ENCODE measurements around the gene PRDM2. TPM values are rescaled to one million over a fixed set of nuclear protein-coding genes. Genes with fewer than 3 reads are reported as not detected.

The PRDM2 gene
- polyA plus RNA-seq, 1 of the 3 experiments (the other 2 are of a cell fraction), result 7.2 TPM

DNA sequence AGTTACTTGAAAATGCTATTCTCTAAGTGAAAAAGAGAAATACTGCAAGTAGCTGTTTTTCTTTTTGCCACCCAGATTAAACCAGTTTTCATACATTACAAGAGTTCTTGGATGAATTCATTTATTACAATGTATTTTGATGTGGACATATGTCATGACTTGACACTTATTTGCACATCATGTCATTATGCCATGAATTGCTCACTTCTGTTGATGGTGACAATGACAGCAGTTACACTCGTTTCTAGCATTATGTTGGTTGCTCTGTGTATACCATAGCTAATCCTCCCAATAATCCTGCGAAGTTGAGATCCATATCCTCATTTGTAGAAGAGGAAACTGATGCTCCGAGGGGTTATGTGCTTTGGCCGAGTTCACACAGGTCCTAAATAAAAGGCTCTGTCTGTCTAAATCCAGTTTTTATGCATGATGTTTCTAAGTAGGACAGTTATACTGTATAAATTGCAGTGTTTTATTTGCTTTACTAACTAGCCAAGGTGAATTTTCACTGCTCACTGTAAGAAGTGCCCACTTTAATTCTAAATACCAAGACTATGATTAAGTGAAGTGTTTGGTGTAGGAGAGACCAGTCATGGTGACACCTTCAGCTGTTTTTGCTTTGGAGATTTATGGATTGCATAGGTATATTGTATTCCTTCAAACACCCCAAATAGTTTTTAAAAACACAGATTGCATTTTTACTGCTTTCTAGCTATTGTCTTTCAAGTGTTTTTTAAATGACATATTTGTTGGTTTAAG is 56.7 kb downstream of the PRDM2 start:
- Histone ChIP-seq H3K9me3 (no peaks in the 10 kb centered on the region), H4K20me1 (ENCODE audit: insufficient read depth) (peaks cover 96% of the 10 kb centered on the region), H2AFZ (ENCODE audit: low read depth) (no peak overlapping the region), H3K27ac (ENCODE audit: low read depth in 2 of 2, low read length in 1 of 2) (no peak overlapping the region), H3K9me2 (no peaks in the 10 kb centered on the region), H3K27me3 (ENCODE audit: insufficient read depth) (no peaks in the 10 kb centered on the region), H3F3A (replicated peaks; ENCODE audit: insufficient read depth) (no peaks in the 10 kb centered on the region), H3K79me2 (ENCODE audit: insufficient read depth) (peaks cover 100% of the 10 kb centered on the region), H3K9ac (no peak overlapping the region), H3K36me3 (replicated peaks in 1 of 2; ENCODE audit: control insufficient read depth in 1 of 2, insufficient read depth in 2 of 2, low read length in 1 of 2) (peaks cover 0 to 5% of the 10 kb centered on the region in 2 experiments), H3K4me3 (ENCODE audit: low read depth in 2 of 2, low read length in 1 of 2) (no peak overlapping the region), H3K4me1 (ENCODE audit: control insufficient read depth in 1 of 2, insufficient read depth in 2 of 2, low read depth in 1 of 2, low read length in 1 of 2) (peaks cover 12 to 18% of the 10 kb centered on the region in 2 experiments; a peak in 3 of 4 replicates), H3K4me2 (no peak overlapping the region)
- POLR2A ChIA-PET, result no interaction called here
- DNase-seq, result no peak
- CTCF ChIA-PET, result interaction anchor here (0.9 to 3.0 kb wide), 3 partner anchors 8 to 1396 kb away, joined by 3 to 6 read pairs (median 3); no protein-coding TSS in a partner anchor
- WGBS (ENCODE audit: low lambda C conversion rate), result 84% methylated on average over 4 of the region's 4 CpGs
- TF ChIP-seq JUND (IDR thresholded peaks at IDR 0.05) (no peak), EZH2phosphoT487 (IDR thresholded peaks at IDR 0.05; ENCODE audit: borderline replicate concordance, low read depth) (no peak), POLR2AphosphoS5 (IDR thresholded peaks at IDR 0.05; ENCODE audit: low read depth, low read length) (no peak), SIN3A (IDR thresholded peaks at IDR 0.05; ENCODE audit: borderline replicate concordance, low read depth, low read length) (no peak), MXI1 (IDR thresholded peaks at IDR 0.05; ENCODE audit: low read depth, low read length) (no peak)
- TF ChIP-seq, protein P1, sequence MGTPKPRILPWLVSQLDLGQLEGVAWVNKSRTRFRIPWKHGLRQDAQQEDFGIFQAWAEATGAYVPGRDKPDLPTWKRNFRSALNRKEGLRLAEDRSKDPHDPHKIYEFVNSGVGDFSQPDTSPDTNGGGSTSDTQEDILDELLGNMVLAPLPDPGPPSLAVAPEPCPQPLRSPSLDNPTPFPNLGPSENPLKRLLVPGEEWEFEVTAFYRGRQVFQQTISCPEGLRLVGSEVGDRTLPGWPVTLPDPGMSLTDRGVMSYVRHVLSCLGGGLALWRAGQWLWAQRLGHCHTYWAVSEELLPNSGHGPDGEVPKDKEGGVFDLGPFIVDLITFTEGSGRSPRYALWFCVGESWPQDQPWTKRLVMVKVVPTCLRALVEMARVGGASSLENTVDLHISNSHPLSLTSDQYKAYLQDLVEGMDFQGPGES (IDR thresholded peaks at IDR 0.05; ENCODE audit: low read depth, low read length), result no peak
- TF ChIP-seq, protein P2, sequence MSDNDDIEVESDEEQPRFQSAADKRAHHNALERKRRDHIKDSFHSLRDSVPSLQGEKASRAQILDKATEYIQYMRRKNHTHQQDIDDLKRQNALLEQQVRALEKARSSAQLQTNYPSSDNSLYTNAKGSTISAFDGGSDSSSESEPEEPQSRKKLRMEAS (IDR thresholded peaks at IDR 0.05; ENCODE audit: low read depth), result no peak
- TF ChIP-seq, protein P3, sequence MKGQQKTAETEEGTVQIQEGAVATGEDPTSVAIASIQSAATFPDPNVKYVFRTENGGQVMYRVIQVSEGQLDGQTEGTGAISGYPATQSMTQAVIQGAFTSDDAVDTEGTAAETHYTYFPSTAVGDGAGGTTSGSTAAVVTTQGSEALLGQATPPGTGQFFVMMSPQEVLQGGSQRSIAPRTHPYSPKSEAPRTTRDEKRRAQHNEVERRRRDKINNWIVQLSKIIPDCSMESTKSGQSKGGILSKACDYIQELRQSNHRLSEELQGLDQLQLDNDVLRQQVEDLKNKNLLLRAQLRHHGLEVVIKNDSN (IDR thresholded peaks at IDR 0.05; ENCODE audit: borderline replicate concordance, low read depth), result no peak

DNA sequence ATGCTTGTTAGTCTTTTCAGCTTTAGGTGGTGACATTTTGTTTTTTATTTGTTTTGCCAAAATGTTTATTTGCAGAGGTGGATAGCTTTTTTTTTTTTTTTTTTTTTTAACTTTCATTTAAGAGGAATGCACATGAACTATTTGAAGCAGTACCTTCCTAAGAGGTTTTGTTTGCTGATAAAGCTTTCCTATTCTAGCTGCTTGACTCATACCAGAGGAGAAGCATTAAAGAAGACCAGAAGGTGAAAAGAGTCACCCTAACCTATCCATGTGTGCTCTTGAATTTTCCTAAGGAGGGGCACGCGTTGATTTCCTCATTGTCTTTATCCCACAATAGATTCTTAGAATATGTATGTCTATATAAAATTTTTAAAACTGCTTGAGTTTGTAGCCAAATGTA is 57.7 kb downstream of the PRDM2 start:
- peaks cover 96% of the 10 kb centered on the region for H4K20me1 ChIP-seq (ENCODE audit: insufficient read depth)

More for the DNA sequence above, 57.7 kb downstream of the PRDM2 start:
- ChIA-PET CTCF (interaction anchor here (1.0 kb wide), 1 partner anchor 14 kb away, joined by 3 read pairs; no protein-coding TSS in a partner anchor), POLR2A (no interaction called here)
- TF ChIP-seq TAF1 (IDR thresholded peaks at IDR 0.05; ENCODE audit: borderline replicate concordance, low read depth, low read length) (no peak), CHD2 (IDR thresholded peaks at IDR 0.05; ENCODE audit: low read length, partially characterized antibody) (no peak), RFX5 (IDR thresholded peaks at IDR 0.05; ENCODE audit: low read length) (no peak), YY1 (IDR thresholded peaks at IDR 0.05; ENCODE audit: low read depth) (no peak)
- Histone ChIP-seq H3K79me2 (ENCODE audit: insufficient read depth) (peaks cover 100% of the 10 kb centered on the region), H3K4me1 (ENCODE audit: control insufficient read depth in 1 of 2, insufficient read depth in 2 of 2, low read depth in 1 of 2, low read length in 1 of 2) (peaks cover 13 to 16% of the 10 kb centered on the region in 2 experiments; a peak in 2 of 4 replicates), H3K36me3 (replicated peaks in 1 of 2; ENCODE audit: control insufficient read depth in 1 of 2, insufficient read depth in 2 of 2, low read length in 1 of 2) (peaks cover 0 to 5% of the 10 kb centered on the region in 2 experiments), H3K9ac (no peak overlapping the region), H3K9me2 (no peaks in the 10 kb centered on the region), H3K27ac (ENCODE audit: low read depth in 2 of 2, low read length in 1 of 2) (no peak overlapping the region), H3K4me2 (no peak overlapping the region), H3F3A (replicated peaks; ENCODE audit: insufficient read depth) (no peaks in the 10 kb centered on the region), H3K27me3 (ENCODE audit: insufficient read depth) (no peaks in the 10 kb centered on the region), H3K4me3 (ENCODE audit: low read depth in 2 of 2, low read length in 1 of 2) (no peak overlapping the region), H3K9me3 (no peaks in the 10 kb centered on the region), H2AFZ (ENCODE audit: low read depth) (no peak overlapping the region)
- 94% methylated on average over 2 of the region's 2 CpGs for WGBS (ENCODE audit: low lambda C conversion rate)
- DNase-seq, result no peak
